Fibroblast of the conjunctiva (primary cell): ENCODE data around the gene SEBOX.

ENCODE experiments used
- DNase-seq: peaks from one replicate; pipeline ENCODE4 v3.0.0-alpha.2; 2010; ENCODE audit warnings: low read depth

The SEBOX gene

GRCh38 chr17:28317966-28318758, 46.8 kb downstream of the SEBOX start:
- no peak for DNase-seq

DNA sequence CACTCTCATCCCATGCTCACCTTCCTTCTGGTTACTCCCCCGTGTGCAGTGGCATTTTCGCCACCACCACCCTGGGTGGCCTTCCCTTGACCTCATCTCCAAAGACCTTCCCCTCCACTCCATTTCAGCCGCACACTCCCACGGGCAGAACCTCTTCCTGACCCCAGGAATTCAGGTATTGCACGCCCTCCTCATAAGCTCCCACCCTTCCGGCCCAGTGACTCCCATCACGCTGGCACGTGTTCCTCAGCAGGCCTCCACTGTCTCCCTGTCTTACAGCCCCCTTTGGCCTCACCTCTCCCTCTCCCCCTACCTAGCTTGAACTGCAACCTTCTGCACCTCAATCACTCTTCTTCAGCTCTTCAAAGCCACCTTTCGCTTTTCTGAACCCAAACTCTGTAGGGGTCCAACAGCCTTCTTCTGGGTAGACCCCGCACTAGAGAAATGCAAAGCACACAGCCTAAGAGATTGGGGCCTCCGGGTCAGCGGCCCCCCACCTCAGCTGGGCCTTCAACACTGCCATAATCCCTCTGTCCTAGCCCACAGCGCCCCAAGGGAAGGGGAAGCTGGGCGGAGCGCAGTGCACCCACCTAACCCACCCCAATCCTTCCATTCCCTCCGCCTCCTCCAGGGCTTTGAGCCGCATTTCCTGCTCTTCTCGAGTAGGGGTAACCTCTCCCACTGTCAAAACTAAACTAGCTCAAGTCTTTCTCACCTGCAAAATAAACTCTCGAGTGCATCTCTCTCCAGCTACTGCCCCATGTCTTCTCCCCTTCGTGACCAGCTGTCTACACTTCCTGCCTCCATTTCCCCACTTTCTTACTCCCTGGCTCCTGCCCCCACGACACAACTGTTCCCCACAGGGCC, 47.7 kb downstream of the SEBOX start:
- DNase-seq = no peak

- no peak for DNase-seq
These were observed 48.9 kb downstream of the SEBOX start for GRCh38 chr17:28315846-28316705.

- DNase-seq = no peak
These were observed 51.2 kb downstream of the SEBOX start for GRCh38 chr17:28313841-28314240.
